Karpas-422 (cell line): Measurements from ENCODE around the gene ADGRD1. TPM values are rescaled to one million over a fixed set of nuclear protein-coding genes. Genes with fewer than 3 reads are reported as not detected.

Experiments used
- DNase-seq: peaks from one replicate; pipeline ENCODE4 v3.0.0-alpha.2; 2015
- H2AFZ ChIP-seq: fragments of 200-600 bp; sonication (generic); 2 replicates; pipeline ENCODE4 v1.6.1; 2014; ENCODE audit warnings: antibody characterized with exemption, low read length, mixed read lengths
- H3K27ac ChIP-seq: fragments of 200-600 bp; sonication (generic); 2 replicates; pipeline ENCODE4 v1.5.1; 2014; ENCODE audit warnings: mild to moderate bottlenecking, low read length, moderate library complexity
- H3K27me3 ChIP-seq: fragments of 200-600 bp; sonication (generic); 2 replicates; pipeline ENCODE4 v1.6.1; 2014; ENCODE audit warnings: low read length, mixed read lengths
- H3K36me3 ChIP-seq: fragments of 200-600 bp; sonication (generic); 2 replicates; pipeline ENCODE4 v1.6.1; 2014; ENCODE audit warnings: low read length, mixed read lengths; ENCODE audit not compliant: insufficient read depth
- H3K4me1 ChIP-seq: fragments of 200-600 bp; sonication (generic); 2 replicates; pipeline ENCODE4 v1.6.1; 2014; ENCODE audit warnings: mild to moderate bottlenecking, low read length, mixed read lengths
- H3K4me2 ChIP-seq: fragments of 200-600 bp; sonication (generic); 2 replicates; pipeline ENCODE4 v1.6.1; 2014; ENCODE audit warnings: low read length, low read depth, mild to moderate bottlenecking; ENCODE audit not compliant: poor library complexity, severe bottlenecking
- H3K4me3 ChIP-seq: fragments of 200-600 bp; sonication (generic); 2 replicates; pipeline ENCODE4 v1.5.1; 2014; ENCODE audit warnings: mild to moderate bottlenecking, antibody characterized with exemption, low read length, mixed read lengths
- H3K79me2 ChIP-seq: fragments of 200-600 bp; sonication (generic); 2 replicates; pipeline ENCODE4 v1.6.1; 2014; ENCODE audit warnings: mild to moderate bottlenecking, low read length, mixed read lengths
- H3K9ac ChIP-seq: fragments of 200-600 bp; sonication (generic); 2 replicates; pipeline ENCODE4 v1.6.0; 2014; ENCODE audit warnings: low read length
- H3K9me2 ChIP-seq: fragments of 200-600 bp; sonication (generic), shearing (Covaris generic); replicated peaks from 2 replicates; pipeline ENCODE4 v1.6.0; 2014; ENCODE audit warnings: mild to moderate bottlenecking, low read length, moderate library complexity; ENCODE audit not compliant: insufficient read depth
- H3K9me3 ChIP-seq: fragments of 300-700, 200-600 bp; sonication (generic); 2 replicates; pipeline ENCODE4 v1.6.1; 2014; ENCODE audit warnings: low read length, mixed read lengths
- H4K20me1 ChIP-seq: fragments of 200-600 bp; sonication (generic); 2 replicates; pipeline ENCODE4 v1.6.1; 2014; ENCODE audit warnings: mild to moderate bottlenecking, antibody characterized with exemption, low read length, low read depth; ENCODE audit not compliant: insufficient read depth
- total RNA-seq: library from RNA; depleted of rRNA; stranded (reverse); fragments of >200 nt; shearing (Covaris generic); gene quantifications from 2 replicates; pipeline ENCODE4 v1.2.3, GENCODE V29; 2014; ENCODE audit warnings: low replicate concordance

Gene ADGRD1
- total RNA-seq, 1 experiment from 2014 or later, result not detected

GRCh38 chr12:131135786-131136538 lies 182.3 kb downstream of the ADGRD1 start:
- H3K27ac ChIP-seq, result no peak overlapping the region
- no peak for DNase-seq
- no peak overlapping the region for H2AFZ ChIP-seq

DNA sequence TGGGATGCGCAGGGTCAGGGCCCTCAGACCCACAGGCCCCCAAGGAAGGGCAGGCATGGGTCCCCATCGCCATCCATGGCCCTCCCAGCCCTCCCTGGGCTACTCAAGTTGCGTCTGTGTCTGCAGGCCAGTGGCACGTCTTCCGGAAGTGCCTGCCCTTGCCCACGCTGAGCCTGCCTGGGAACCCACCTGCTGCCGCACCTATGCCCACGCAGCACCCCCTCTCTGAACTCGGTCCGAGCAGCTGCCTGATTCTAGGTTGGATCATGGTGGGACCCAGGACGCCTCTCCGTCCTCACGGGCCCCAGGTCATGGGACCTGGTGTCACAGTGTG lies 182.8 kb downstream of the ADGRD1 start:
- DNase-seq, result no peak
- Histone ChIP-seq H3K9me2 (no peaks in the 10 kb centered on the region), H3K27me3 (no peaks in the 10 kb centered on the region), H2AFZ (no peak overlapping the region), H3K4me2 (no peak overlapping the region), H3K79me2 (no peaks in the 10 kb centered on the region), H3K9me3 (no peaks in the 10 kb centered on the region), H3K4me1 (no peaks in the 10 kb centered on the region), H3K36me3 (no peaks in the 10 kb centered on the region), H4K20me1 (no peaks in the 10 kb centered on the region), H3K9ac (no peak overlapping the region), H3K27ac (no peak overlapping the region), H3K4me3 (no peak overlapping the region)

More at GRCh38 chr12:131135786-131136538, 182.3 kb downstream of the ADGRD1 start:
- no peaks in the 10 kb centered on the region for H3K79me2 ChIP-seq
- no peaks in the 10 kb centered on the region for H3K9me2 ChIP-seq
- H3K9me3 ChIP-seq, result no peaks in the 10 kb centered on the region
- no peaks in the 10 kb centered on the region for H3K36me3 ChIP-seq
- H3K27me3 ChIP-seq, result no peaks in the 10 kb centered on the region
- H3K4me3 ChIP-seq, result no peak overlapping the region
- no peak overlapping the region for H3K9ac ChIP-seq
- no peak overlapping the region for H3K4me2 ChIP-seq
- H3K4me1 ChIP-seq, result no peaks in the 10 kb centered on the region
- no peaks in the 10 kb centered on the region for H4K20me1 ChIP-seq

- Histone ChIP-seq H3K79me2 (no peaks in the 10 kb centered on the region), H3K4me3 (no peak overlapping the region), H3K4me1 (no peaks in the 10 kb centered on the region), H3K9me3 (no peaks in the 10 kb centered on the region), H3K36me3 (no peaks in the 10 kb centered on the region), H2AFZ (no peak overlapping the region), H3K4me2 (no peak overlapping the region), H4K20me1 (no peaks in the 10 kb centered on the region), H3K27me3 (no peaks in the 10 kb centered on the region), H3K9me2 (no peaks in the 10 kb centered on the region), H3K27ac (no peak overlapping the region), H3K9ac (no peak overlapping the region)
- DNase-seq, result no peak
Observed at GRCh38 chr12:131137009-131137835, 183.5 kb downstream of the ADGRD1 start.

DNA sequence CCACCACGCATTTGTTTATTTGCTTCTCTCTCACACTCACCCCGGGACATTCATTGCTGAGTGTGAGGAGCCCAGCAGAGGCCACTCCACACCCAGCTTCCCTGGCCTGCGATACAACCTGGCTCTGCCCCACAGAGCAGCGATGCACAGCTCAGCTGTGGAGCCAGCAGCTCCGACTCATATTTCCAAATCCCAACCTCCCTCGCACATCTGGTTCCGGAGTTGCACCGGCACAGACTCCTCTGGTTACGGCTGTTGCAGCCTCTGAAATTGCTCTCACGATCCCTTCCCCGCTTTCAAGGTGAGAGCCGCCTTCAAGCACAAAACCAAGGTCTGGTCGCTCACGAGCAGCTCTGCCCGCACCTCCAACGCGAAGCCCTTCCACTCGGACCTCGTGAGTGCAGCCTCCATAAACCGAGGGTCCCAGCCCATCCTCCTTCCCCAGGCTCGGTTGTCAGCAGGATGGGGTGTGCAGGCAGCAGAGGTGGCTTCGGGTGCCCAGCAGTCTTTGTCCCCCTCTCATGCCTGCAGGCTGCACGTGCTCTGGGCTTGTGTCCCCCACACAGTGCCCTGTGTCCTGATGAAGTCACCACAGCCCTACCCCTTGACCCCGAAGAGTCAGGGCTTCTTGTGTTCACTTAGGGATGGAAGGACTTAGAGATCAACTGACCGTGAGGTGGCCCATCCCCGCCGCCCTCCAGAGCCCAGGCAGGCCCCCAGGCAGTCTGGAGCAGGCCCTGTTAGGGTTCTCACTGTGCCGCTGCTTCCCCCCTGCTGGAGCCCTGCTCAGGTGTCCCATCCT lies 184.3 kb downstream of the ADGRD1 start:
- H3K79me2 ChIP-seq, result no peaks in the 10 kb centered on the region
- H3K36me3 ChIP-seq, result no peaks in the 10 kb centered on the region
- no peaks in the 10 kb centered on the region for H3K4me1 ChIP-seq
- H3K27me3 ChIP-seq, result no peaks in the 10 kb centered on the region
- H4K20me1 ChIP-seq, result no peaks in the 10 kb centered on the region
- H3K4me3 ChIP-seq, result no peak overlapping the region
- no peak overlapping the region for H3K9ac ChIP-seq
- no peak overlapping the region for H2AFZ ChIP-seq
- H3K27ac ChIP-seq, result no peak overlapping the region
- H3K4me2 ChIP-seq, result no peak overlapping the region
- H3K9me3 ChIP-seq, result no peaks in the 10 kb centered on the region
- no peak for DNase-seq
- no peaks in the 10 kb centered on the region for H3K9me2 ChIP-seq

- H3K4me1 ChIP-seq, result no peaks in the 10 kb centered on the region
- H3K9ac ChIP-seq, result no peak overlapping the region
- no peak overlapping the region for H3K27ac ChIP-seq
Observed at GRCh38 chr12:131138638-131139362, 185.1 kb downstream of the ADGRD1 start.

DNA sequence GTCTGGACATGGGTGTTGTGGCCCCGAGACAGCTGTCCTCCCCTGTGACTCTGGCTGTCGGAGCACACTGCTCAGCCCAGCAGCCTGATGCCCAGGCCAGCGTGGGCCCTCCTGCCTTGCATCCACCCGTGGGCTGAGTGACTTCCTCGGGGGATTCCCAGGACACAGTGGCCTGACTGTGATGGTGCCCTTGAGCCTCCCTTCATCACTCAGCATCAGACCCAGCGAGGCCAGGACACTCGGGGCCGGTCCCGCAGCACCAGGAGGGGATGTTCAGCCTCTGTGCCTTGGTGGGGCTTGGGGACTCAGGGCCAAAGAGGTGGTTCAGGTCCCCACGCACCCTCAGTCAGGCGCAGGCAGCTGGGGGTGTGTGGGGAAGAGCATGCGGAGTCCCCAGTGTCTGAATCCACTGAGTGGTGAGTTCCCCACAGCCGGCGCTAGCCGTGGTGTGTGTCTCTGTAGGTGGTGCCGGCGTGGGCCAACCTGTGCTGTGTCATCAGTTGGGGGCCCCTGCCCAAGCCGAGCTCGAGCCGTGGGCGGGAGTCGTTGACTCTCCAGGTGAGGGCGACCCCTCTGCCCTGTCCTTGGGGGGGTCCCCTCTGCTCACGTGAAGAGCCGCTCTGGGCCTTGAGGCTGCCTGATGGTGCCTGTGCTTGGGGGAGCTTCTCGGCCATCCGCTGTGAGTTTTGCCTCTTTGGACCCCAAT lies 185.8 kb downstream of the ADGRD1 start:
- Histone ChIP-seq H3K9ac (no peak overlapping the region), H3K4me1 (no peaks in the 10 kb centered on the region), H3K36me3 (no peaks in the 10 kb centered on the region), H3K79me2 (no peaks in the 10 kb centered on the region), H3K27ac (no peak overlapping the region), H3K9me3 (no peaks in the 10 kb centered on the region), H3K27me3 (no peaks in the 10 kb centered on the region), H3K4me2 (no peak overlapping the region), H3K4me3 (no peak overlapping the region), H4K20me1 (no peaks in the 10 kb centered on the region), H2AFZ (no peak overlapping the region), H3K9me2 (no peaks in the 10 kb centered on the region)
- DNase-seq, result no peak

More at GRCh38 chr12:131138638-131139362, 185.1 kb downstream of the ADGRD1 start:
- Histone ChIP-seq H4K20me1 (no peaks in the 10 kb centered on the region), H3K27me3 (no peaks in the 10 kb centered on the region), H3K4me3 (no peak overlapping the region), H3K9me3 (no peaks in the 10 kb centered on the region), H3K9me2 (no peaks in the 10 kb centered on the region), H3K36me3 (no peaks in the 10 kb centered on the region), H3K4me2 (no peak overlapping the region), H2AFZ (no peak overlapping the region), H3K79me2 (no peaks in the 10 kb centered on the region)
- DNase-seq, result no peak

DNA sequence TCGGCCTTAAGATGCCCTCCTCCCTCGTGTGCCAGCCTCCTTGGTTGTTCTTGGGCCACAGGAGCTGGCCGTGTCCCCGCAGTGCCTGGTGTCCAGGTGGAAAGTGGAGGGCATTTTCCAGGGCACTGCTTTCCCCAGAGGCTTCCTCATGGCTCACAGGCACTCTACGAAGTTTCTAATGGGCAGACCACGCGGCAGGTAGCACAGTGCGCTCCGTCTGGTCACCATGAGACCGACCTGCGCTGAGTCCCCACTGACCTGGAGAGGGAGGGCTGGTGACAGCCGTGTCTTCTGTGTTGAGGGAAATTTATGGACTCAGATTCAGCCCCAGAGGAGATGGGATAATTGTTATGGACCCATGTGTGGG lies 186.3 kb downstream of the ADGRD1 start:
- Histone ChIP-seq H3K36me3 (no peaks in the 10 kb centered on the region), H3K27ac (no peak overlapping the region), H4K20me1 (no peaks in the 10 kb centered on the region), H3K9me2 (no peaks in the 10 kb centered on the region), H3K9me3 (no peaks in the 10 kb centered on the region), H3K27me3 (no peaks in the 10 kb centered on the region), H3K9ac (no peak overlapping the region), H3K4me3 (no peak overlapping the region), H3K4me1 (no peaks in the 10 kb centered on the region), H2AFZ (no peak overlapping the region), H3K79me2 (no peaks in the 10 kb centered on the region), H3K4me2 (no peak overlapping the region)
- DNase-seq, result no peak
